ENCODE data around the gene HUNK. TPM values are rescaled to one million over a fixed set of nuclear protein-coding genes. Genes with fewer than 3 reads are reported as not detected.

The HUNK gene
- total RNA-seq, 4 donors from 2014 or later = 0.12 to 1.5 (median 0.91) TPM

DNA sequence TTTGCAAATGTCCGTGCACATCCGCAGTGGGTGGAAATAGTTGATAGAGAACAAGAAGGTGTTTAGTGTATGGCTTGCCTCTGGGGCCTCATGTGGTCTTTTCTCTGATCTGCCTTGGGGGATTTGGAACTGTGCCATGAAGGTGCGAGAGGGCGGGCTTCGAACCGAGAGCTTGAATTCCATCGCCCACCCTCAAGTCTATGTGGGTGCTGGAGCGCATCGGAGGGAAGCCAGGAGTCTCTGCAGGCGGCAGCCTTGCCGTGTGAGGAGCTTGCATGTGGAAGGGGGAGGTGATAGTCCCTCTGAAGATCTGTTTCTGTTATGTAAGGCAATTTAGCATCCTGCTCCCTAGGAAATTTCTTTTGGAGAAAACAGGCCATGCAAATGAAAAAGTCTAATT lies 119.6 kb downstream of the HUNK start:
- no peak for DNase-seq (ENCODE audit: low spot score)

DNA sequence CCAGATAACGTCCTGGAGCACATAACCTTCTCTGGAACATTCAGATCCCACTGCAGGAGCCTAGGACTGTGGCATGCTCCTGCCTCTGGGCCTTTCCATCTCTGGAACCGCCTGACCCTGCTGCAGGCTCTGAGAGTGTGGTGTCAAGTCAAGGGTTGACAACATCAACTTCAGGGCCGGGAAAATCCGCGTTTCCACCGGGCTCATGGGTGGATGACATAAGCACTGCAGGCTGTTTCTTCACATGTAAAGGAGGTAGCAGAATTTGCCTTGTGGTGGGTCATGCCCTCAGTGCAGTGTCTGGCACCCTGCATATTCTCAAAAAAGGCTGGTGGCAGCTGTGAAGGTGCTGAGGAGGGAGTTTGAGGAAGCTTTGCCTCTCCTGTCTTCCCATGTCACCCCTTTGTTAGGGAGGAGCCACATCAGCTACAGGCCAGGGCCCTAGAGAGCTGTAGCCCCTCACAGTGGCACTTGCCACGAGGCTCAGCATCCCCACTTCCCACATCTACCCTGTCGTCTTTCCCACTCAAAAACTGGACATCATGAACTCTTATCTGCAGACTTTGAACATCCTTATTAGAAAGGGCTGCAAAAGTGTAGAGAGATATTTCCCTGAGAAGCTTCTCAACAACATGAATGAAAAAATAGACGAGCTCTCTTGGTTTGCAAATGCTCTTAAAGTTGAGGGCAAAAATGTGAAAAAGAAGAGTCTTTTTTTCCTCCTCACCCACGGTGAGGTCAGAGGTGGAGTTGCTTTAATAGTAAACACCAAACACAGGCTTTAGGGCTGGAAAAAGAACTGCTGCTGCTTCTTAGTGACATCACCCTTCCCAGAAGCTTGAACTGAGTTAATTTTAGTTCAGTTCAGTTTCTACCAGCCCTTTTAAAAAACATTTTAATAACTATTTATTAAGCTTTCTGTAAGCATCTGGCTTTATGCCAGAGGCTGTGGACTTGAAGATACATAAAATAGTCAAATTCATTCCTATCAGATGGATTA lies 121.3 kb downstream of the HUNK start:
- ATAC-seq (ENCODE audit: low FRiP score) = no peak
- no peak for TF ChIP-seq CTCF (IDR thresholded peaks at IDR 0.05)
- no peak for DNase-seq (ENCODE audit: low spot score)

More for the DNA sequence above, 119.6 kb downstream of the HUNK start:
- no peak for TF ChIP-seq CTCF (IDR thresholded peaks at IDR 0.05)
- no peak for ATAC-seq (ENCODE audit: low FRiP score)

- TF ChIP-seq CTCF (IDR thresholded peaks at IDR 0.05) = no peak
- no peak for ATAC-seq (ENCODE audit: low FRiP score)
- no peak for DNase-seq (ENCODE audit: low spot score)
Measured at GRCh38 chr21:31997191-31997590, 124.4 kb downstream of the HUNK start.

DNA sequence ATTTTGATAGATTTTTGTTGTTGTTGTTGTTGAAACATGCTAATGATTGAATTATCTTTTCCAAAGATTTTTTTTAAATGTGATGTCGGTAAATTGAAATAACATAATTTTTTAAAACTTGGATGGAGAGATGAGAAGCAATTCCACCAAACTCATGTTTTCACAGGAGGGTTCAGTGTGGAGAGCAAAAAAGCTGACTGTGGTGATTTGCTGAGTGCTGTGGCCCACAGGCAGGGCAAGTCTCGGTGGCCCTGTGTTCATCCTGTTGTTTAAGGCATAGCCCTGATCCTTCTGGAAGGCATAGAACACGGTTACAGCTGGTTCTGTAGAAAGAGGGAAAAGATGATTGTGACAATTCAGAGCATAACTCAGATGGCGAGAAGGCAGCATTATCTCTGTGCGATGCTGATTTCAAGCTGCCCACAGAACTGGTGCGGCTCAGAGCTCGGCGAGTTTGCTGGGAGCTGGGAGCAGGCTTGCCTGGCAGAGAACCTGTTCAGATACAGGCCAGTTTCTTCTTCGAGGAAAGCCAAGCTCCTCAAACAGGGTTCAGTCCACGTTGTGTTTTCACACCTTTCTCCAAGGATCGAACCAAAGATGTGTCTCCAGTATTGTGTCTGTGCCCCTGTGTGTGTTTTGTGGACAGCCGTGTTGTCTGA lies 127.1 kb downstream of the HUNK start:
- no peak for TF ChIP-seq CTCF (IDR thresholded peaks at IDR 0.05)
- DNase-seq (ENCODE audit: low spot score) (no peak), ATAC-seq (ENCODE audit: low FRiP score) (no peak)

GRCh38 chr21:32001390-32001789 lies 128.6 kb downstream of the HUNK start:
- no peak for TF ChIP-seq CTCF (IDR thresholded peaks at IDR 0.05)
- ATAC-seq (ENCODE audit: low FRiP score) (no peak), DNase-seq (ENCODE audit: low spot score) (no peak)

DNA sequence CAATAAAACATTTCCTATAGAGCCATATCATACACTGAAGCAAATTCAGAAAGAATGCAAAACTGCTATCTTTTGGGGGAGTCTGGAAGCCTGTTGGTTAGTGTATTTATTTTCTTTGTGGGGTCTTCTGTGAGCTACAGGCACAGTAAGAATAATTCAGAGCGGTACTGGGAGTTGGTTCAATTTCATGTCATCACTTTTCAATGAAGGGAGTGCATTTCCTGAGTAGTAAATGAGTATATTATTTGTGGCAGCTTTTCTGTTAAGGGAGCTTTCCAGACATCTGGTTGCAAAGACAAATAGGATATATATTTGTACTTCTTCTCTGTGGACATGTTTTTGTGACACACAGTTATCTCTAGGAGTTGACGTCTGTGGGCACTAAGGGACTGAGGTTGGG lies 130.6 kb downstream of the HUNK start:
- no peak for ATAC-seq (ENCODE audit: low FRiP score)
- TF ChIP-seq CTCF (IDR thresholded peaks at IDR 0.05) = no peak
- DNase-seq (ENCODE audit: low spot score) = no peak
